Glutamatergic neuron (in vitro differentiated cells): Measurements from ENCODE around the gene IST1. TPM values are rescaled to one million over a fixed set of nuclear protein-coding genes. Genes with fewer than 3 reads are reported as not detected.
"Not testable (repeated sequence)": the region's sequence is repeated elsewhere in the genome, so short reads cannot be mapped to it uniquely, and the experiment has no call there.

ENCODE experiments used
- DNase-seq: peaks from one replicate; pipeline ENCODE4 v3.0.0; 2022
- H3K27ac Mint-ChIP-seq: one replicate; pipeline ENCODE4 v1.8.0; 2020; ENCODE audit warnings: mild to moderate bottlenecking, mixed read lengths, inconsistent platforms; ENCODE audit not compliant: unreplicated experiment
- H3K27me3 Mint-ChIP-seq: one replicate; pipeline ENCODE4 v1.8.0; 2020; ENCODE audit warnings: mild to moderate bottlenecking, moderate library complexity, mixed read lengths, inconsistent platforms; ENCODE audit not compliant: unreplicated experiment
- H3K36me3 Mint-ChIP-seq: one replicate; pipeline ENCODE4 v1.8.0; 2020; ENCODE audit warnings: mild to moderate bottlenecking, mixed read lengths, inconsistent platforms; ENCODE audit not compliant: unreplicated experiment
- H3K4me1 Mint-ChIP-seq: one replicate; pipeline ENCODE4 v1.8.0; 2020; ENCODE audit warnings: mild to moderate bottlenecking, low read depth, mixed read lengths, inconsistent platforms; ENCODE audit not compliant: unreplicated experiment
- H3K4me3 Mint-ChIP-seq: one replicate; pipeline ENCODE4 v1.8.0; 2020; ENCODE audit warnings: mild to moderate bottlenecking, mixed read lengths, inconsistent platforms; ENCODE audit not compliant: unreplicated experiment
- H3K9me3 Mint-ChIP-seq: one replicate; pipeline ENCODE4 v1.8.0; 2020; ENCODE audit warnings: mild to moderate bottlenecking, moderate library complexity, mixed read lengths, inconsistent platforms; ENCODE audit not compliant: unreplicated experiment
- total RNA-seq: library from RNA; stranded (reverse); fragmentation: NEBNext Ultra II Directional; extraction: Animal tissue kit (Norgen Biotek cat#: 25700); gene quantifications from one replicate; pipeline ENCODE4 v1.2.1, GENCODE V29; 2021; ENCODE audit not compliant: unreplicated experiment
- TF ChIP-seq, protein P1 (sequence below): fragments of 200-600 bp; sonication (generic); IDR thresholded peaks from one replicate; pipeline ENCODE4 v1.5.0; 2021; ENCODE audit not compliant: partially characterized antibody, unreplicated experiment

Gene IST1
- total RNA-seq, 1 donor from 2014 or later: 271 TPM

DNA sequence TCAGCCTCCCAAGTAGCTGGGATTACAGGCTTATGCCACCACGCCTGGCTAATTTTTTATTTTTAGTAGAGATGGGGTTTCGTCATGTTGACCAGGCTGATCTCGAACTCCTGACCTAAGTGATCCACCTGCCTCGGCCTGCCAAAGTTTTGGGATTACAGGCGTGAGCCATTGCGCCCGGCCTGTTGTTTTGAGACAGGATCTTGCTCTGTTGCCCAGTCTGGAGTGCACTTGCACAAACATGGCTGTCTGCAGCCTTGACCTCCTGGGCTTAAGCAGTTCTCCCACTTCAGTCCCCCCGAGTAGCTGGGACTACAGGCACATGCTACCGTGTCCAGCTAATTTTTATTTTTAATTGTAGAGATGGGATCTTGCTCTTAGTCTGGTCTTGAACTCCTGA, 8.9 kb downstream of the IST1 start:
- H3K27ac Mint-ChIP-seq: no peak overlapping the region
- no peaks in the 10 kb centered on the region for H3K36me3 Mint-ChIP-seq
- DNase-seq: no peak
- TF ChIP-seq, protein P1, sequence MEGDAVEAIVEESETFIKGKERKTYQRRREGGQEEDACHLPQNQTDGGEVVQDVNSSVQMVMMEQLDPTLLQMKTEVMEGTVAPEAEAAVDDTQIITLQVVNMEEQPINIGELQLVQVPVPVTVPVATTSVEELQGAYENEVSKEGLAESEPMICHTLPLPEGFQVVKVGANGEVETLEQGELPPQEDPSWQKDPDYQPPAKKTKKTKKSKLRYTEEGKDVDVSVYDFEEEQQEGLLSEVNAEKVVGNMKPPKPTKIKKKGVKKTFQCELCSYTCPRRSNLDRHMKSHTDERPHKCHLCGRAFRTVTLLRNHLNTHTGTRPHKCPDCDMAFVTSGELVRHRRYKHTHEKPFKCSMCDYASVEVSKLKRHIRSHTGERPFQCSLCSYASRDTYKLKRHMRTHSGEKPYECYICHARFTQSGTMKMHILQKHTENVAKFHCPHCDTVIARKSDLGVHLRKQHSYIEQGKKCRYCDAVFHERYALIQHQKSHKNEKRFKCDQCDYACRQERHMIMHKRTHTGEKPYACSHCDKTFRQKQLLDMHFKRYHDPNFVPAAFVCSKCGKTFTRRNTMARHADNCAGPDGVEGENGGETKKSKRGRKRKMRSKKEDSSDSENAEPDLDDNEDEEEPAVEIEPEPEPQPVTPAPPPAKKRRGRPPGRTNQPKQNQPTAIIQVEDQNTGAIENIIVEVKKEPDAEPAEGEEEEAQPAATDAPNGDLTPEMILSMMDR: no peak
- no peaks in the 10 kb centered on the region for H3K9me3 Mint-ChIP-seq
- no peak overlapping the region for H3K4me3 Mint-ChIP-seq
- peaks cover 2% of the 10 kb centered on the region for H3K27me3 Mint-ChIP-seq
- H3K4me1 Mint-ChIP-seq: peaks cover 12% of the 10 kb centered on the region

DNA sequence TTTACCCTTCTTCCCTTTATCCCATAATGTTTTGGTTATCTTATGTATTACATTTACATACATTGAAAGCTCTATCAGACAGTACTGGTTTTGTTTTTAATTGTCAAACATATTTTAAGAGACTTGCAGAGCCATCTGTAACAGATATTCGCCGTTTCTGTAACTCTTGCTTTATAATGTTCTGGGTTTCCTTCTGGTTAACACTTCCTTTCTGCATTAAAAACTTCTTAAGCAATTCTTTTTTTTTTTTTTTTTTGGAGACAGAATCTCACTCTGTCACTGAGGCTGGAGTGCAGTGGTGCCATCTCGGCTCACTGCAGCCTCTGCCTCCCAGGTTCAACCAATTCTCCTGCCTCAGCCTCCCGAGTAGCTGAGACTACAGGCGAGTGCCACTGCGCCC, 10.4 kb downstream of the IST1 start:
- not testable (repeated sequence) for H3K27me3 Mint-ChIP-seq, H3K27ac Mint-ChIP-seq

DNA sequence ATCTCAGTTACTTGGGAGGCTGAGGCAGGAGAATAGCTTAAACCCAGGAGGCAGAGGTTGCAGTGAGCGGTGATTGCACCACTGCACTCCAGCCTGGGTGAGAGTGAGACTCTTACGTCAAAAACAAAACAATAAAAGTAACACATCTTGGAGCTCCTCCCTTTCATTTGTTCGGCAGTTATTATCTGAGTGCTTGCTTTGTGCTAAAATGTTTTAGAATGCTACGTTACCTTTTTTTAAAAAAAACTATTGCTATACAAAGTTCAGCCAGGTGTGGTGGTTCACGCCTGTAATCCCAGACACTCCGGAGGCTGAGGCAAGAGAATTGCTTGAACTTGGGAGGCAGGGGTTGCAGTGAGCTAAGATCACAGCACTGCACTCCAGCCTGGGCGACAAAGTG, 15.8 kb downstream of the IST1 start:
- no peak for DNase-seq
- TF ChIP-seq, protein P1: no peak
- Mint-ChIP-seq H3K36me3 (peaks cover 2% of the 10 kb centered on the region), H3K9me3 (peaks cover 3% of the 10 kb centered on the region), H3K4me3 (no peak overlapping the region), H3K27me3 (no peaks in the 10 kb centered on the region), H3K27ac (no peak overlapping the region), H3K4me1 (peaks cover 4% of the 10 kb centered on the region)

More for the DNA sequence above, 10.4 kb downstream of the IST1 start:
- not testable (repeated sequence) for H3K36me3 Mint-ChIP-seq, H3K4me1 Mint-ChIP-seq, H3K4me3 Mint-ChIP-seq, DNase-seq, H3K9me3 Mint-ChIP-seq

DNA sequence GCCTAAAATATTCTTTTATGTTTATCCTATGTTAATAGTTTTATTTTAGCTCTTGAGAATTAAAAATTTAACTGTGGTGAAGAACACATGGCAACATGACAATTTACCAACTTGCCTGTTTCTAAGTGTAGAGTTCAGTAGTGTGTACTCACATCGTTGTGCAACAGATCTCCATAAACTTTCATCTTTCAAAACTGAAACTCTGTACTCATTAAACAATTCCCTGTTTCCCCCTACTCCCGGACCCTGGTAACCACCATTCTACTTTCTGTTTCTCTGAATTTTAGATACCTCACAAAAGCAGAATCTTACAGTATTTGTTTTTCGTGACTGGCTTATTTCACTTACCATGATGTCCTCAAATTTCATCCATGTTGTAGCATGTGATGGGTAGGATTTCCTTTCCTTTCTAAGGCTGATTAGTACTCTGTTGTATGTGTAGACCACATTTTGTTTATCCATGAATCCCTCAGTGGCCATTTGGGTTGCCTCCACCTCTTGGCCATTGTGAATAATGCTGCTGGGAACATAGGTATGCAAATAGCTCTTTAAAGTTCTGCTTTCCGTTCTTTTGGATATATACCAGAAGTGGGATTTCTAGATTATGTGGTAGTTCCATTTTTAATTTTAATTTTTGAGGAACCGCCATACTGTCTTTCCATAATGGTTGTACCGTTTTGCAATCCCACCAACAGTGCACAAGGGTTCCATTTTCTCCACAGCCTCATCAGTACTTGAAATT, 17.4 kb downstream of the IST1 start:
- TF ChIP-seq, protein P1: no peak
- H3K36me3 Mint-ChIP-seq: peaks cover 11% of the 10 kb centered on the region
- no peak for DNase-seq
- H3K27ac Mint-ChIP-seq: no peak overlapping the region
- H3K4me3 Mint-ChIP-seq: no peak overlapping the region
- no peaks in the 10 kb centered on the region for H3K27me3 Mint-ChIP-seq
- peaks cover 3% of the 10 kb centered on the region for H3K9me3 Mint-ChIP-seq
- H3K4me1 Mint-ChIP-seq: peaks cover under 1% of the 10 kb centered on the region

DNA sequence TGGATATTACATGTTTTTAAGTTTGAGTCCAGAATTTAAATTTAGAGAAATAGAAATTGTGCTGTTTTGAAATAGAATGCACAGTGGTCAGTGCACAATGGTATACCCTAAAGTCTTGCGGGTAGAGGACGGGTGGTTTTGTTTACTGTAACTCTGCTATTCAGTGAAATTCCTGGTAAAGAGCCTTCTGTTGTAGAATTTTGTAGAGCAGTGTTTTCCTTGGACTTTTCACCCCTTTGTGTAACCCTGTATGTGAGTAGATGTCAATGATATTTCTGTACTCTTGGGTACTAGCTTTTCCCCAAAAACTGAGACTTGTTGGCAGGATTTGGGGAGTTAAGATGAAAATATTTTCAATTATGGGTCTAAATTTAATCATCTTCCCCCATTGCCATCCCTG, 19.5 kb downstream of the IST1 start:
- Mint-ChIP-seq H3K9me3 (peaks cover 3% of the 10 kb centered on the region), H3K4me1 (no peaks in the 10 kb centered on the region), H3K4me3 (no peak overlapping the region), H3K27me3 (no peaks in the 10 kb centered on the region), H3K36me3 (peaks cover 16% of the 10 kb centered on the region), H3K27ac (no peak overlapping the region)
- DNase-seq: no peak
- TF ChIP-seq, protein P1: no peak
